GM20431 (cell line): Measurements from ENCODE around the gene BANF1.
"Not testable (repeated sequence)": the region's sequence is repeated elsewhere in the genome, so short reads cannot be mapped to it uniquely, and the experiment has no call there.

Experiments
- in situ Hi-C: fragments of 300-500 bp; cut with MseI, MboI; formaldehyde crosslinking; loops from one replicate; pipeline ENCODE4 v1.15.0; 2020; ENCODE audit warnings: low sequenced_read_pairs; ENCODE audit not compliant: unreplicated experiment

Gene BANF1

GRCh38 chr11:66007201-66007634, 4.9 kb downstream of the BANF1 start:
- in situ Hi-C loops: no loop called here

GRCh38 chr11:66008095-66008467, 5.8 kb downstream of the BANF1 start:
- in situ Hi-C loops: no loop called here

- in situ Hi-C loops: no loop called here
Observed at GRCh38 chr11:66008468-66009101, 6.3 kb downstream of the BANF1 start.

GRCh38 chr11:66010036-66010435, 7.7 kb downstream of the BANF1 start:
- in situ Hi-C loops: not testable (repeated sequence)

GRCh38 chr11:66011239-66011784, 9.0 kb downstream of the BANF1 start:
- in situ Hi-C loops: no loop called here

- in situ Hi-C loops: no loop called here
Observed at GRCh38 chr11:66011785-66012303, 9.5 kb downstream of the BANF1 start, which contains the start of gene CST6. Gene CST6, plus strand, starts transcription at chr11:66012008. Its CDS starts 37 bp downstream, at chr11:66012045.

- in situ Hi-C loops: no loop called here
Observed at GRCh38 chr11:66012371-66012945, 10.2 kb downstream of the BANF1 start.

- in situ Hi-C loops: no loop called here
Observed at GRCh38 chr11:66012946-66013761, 10.9 kb downstream of the BANF1 start.

- in situ Hi-C loops: no loop called here
Observed at GRCh38 chr11:66013762-66014100, 11.4 kb downstream of the BANF1 start.

GRCh38 chr11:66014804-66015453, 12.6 kb downstream of the BANF1 start:
- in situ Hi-C loops: no loop called here

- in situ Hi-C loops: no loop called here
Observed at GRCh38 chr11:66015454-66015881, 13.2 kb downstream of the BANF1 start.

GRCh38 chr11:66015936-66016792, 13.9 kb downstream of the BANF1 start:
- in situ Hi-C loops: no loop called here

GRCh38 chr11:66016793-66017177, 14.5 kb downstream of the BANF1 start:
- in situ Hi-C loops: no loop called here

- in situ Hi-C loops: no loop called here
Observed at GRCh38 chr11:66017321-66017720, 15.0 kb downstream of the BANF1 start.

- in situ Hi-C loops: no loop called here
Observed at GRCh38 chr11:66020212-66020611, 17.9 kb downstream of the BANF1 start.

GRCh38 chr11:66020618-66021357, 18.5 kb downstream of the BANF1 start:
- in situ Hi-C loops: no loop called here

- in situ Hi-C loops: no loop called here
Observed at GRCh38 chr11:66022401-66023185, 20.3 kb downstream of the BANF1 start.

- in situ Hi-C loops: not testable (repeated sequence)
Observed at GRCh38 chr11:66023186-66023440, 20.8 kb downstream of the BANF1 start.
